OCI-LY7 (cell line): Measurements from ENCODE around the gene RHBDF1. TPM values are rescaled to one million over a fixed set of nuclear protein-coding genes. Genes with fewer than 3 reads are reported as not detected.
A peak's percentile ranks its signal among the peaks of the same experiment; 100 is the strongest.

Experiments used
- BruUV-seq: library from RNA; stranded (reverse); fragments of 400-500 nt; replicated peaks from 2 replicates; lab custom pipeline; 2021; lab: Mats Ljungman, UMichigan
- CTCF ChIA-PET: fragments of 300-600 bp; sonication (Branson Sonifier 250); formaldehyde crosslinking; loops from one replicate; lab custom pipeline; 2022; ENCODE audit warnings: antibody characterized with exemption; ENCODE audit not compliant: unreplicated experiment; lab: Charles Lee
- POLR2A ChIA-PET: fragments of 300-600 bp; sonication (Branson Sonifier 250); formaldehyde crosslinking; loops from one replicate; lab custom pipeline; 2022; ENCODE audit warnings: antibody characterized with exemption; lab: Charles Lee
- DNase-seq: peaks from one replicate; pipeline ENCODE4 v3.0.0-alpha.2; 2015; ENCODE audit warnings: low spot score
- H2AFZ ChIP-seq: fragments of 200-600 bp; sonication (generic), shearing (Covaris generic); 2 replicates; pipeline ENCODE4 v1.6.1; 2014; ENCODE audit warnings: mild to moderate bottlenecking, antibody characterized with exemption, low read length, moderate library complexity
- H3K27ac ChIP-seq: fragments of 200-600 bp; sonication (generic); 2 replicates; pipeline ENCODE4 v1.5.1; 2014; ENCODE audit warnings: mixed run types, low read depth, mild to moderate bottlenecking, moderate library complexity, low read length, inconsistent platforms; ENCODE audit not compliant: poor library complexity, severe bottlenecking
- H3K36me3 ChIP-seq: fragments of 200-600 bp; sonication (generic); 2 replicates; pipeline ENCODE4 v1.6.1; 2014; ENCODE audit warnings: mild to moderate bottlenecking, antibody characterized with exemption, low read length, moderate library complexity, mixed read lengths; ENCODE audit not compliant: insufficient read depth
- H3K4me1 ChIP-seq: fragments of 200-600 bp; sonication (generic); 2 replicates; pipeline ENCODE4 v1.5.1; 2014; ENCODE audit warnings: mild to moderate bottlenecking, low read length; ENCODE audit not compliant: insufficient read depth, poor library complexity, severe bottlenecking
- H3K4me2 ChIP-seq: fragments of 200-600 bp; sonication (generic); 2 replicates; pipeline ENCODE4 v1.6.1; 2014; ENCODE audit warnings: mild to moderate bottlenecking, low read length
- H3K4me3 ChIP-seq: fragments of 200-600 bp; sonication (generic); 2 replicates; pipeline ENCODE4 v1.5.1; 2014; ENCODE audit warnings: mild to moderate bottlenecking, low read depth, low read length; ENCODE audit not compliant: poor library complexity, severe bottlenecking
- H3K79me2 ChIP-seq: fragments of 200-600 bp; sonication (generic); 2 replicates; pipeline ENCODE4 v1.6.1; 2016; ENCODE audit warnings: low read depth, mild to moderate bottlenecking, low read length, moderate library complexity, mixed read lengths; ENCODE audit not compliant: insufficient read depth
- H3K9me2 ChIP-seq: fragments of 200-600 bp; sonication (generic); 2 replicates; pipeline ENCODE4 v1.6.1; 2016; ENCODE audit warnings: mild to moderate bottlenecking, low read length, mixed read lengths; ENCODE audit not compliant: insufficient read depth
- H3K9me3 ChIP-seq: fragments of 200-600 bp; sonication (generic); 2 replicates; pipeline ENCODE4 v1.6.1; 2014; ENCODE audit warnings: mild to moderate bottlenecking, mixed run types, low read length, mixed read lengths
- H4K20me1 ChIP-seq: fragments of 200-600 bp; sonication (generic); 2 replicates; pipeline ENCODE4 v1.6.1; 2014; ENCODE audit warnings: mild to moderate bottlenecking, antibody characterized with exemption, low read length, moderate library complexity, mixed read lengths; ENCODE audit not compliant: insufficient read depth
- CTCF ChIP-seq: fragments of 200-600 bp; sonication (generic); conservative IDR thresholded peaks from 2 replicates; pipeline ENCODE4 v1.5.1; 2014; ENCODE audit warnings: mild to moderate bottlenecking, antibody characterized with exemption, low read length, moderate library complexity, mixed read lengths
- EZH2phosphoT487 ChIP-seq: fragments of 200-600 bp; sonication (generic); IDR thresholded peaks from 2 replicates; pipeline ENCODE4 v1.6.1; 2018; ENCODE audit warnings: low read depth, borderline replicate concordance, mild to moderate bottlenecking, mixed run types, antibody characterized with exemption, low read length, moderate library complexity, mixed read lengths
- intact Hi-C: fragments of 100-400 bp; cut with micrococcal nuclease; formaldehyde crosslinking; loops from one replicate; pipeline ENCODE4 v1.10.0; 2022; ENCODE audit not compliant: unreplicated experiment
- total RNA-seq, 2 experiments: library from RNA; depleted of rRNA in 1 of 2; stranded (reverse); fragments of >200 nt in 1 of 2; shearing (Covaris generic) in 1 of 2; gene quantifications; 2 replicates each; pipeline ENCODE4 v1.2.3, GENCODE V29; 2014 to 2022

Gene RHBDF1
- total RNA-seq, 2 experiments from 2014 or later = 0.13 to 0.68 TPM

- no TSS peak for BruUV-seq
- Histone ChIP-seq H3K9me3 (no peaks in the 10 kb centered on the region), H3K4me3 (no peak overlapping the region), H3K27ac (no peak overlapping the region), H3K4me1 (peaks cover 20% of the 10 kb centered on the region), H3K9me2 (no peaks in the 10 kb centered on the region), H2AFZ (no peak overlapping the region), H3K4me2 (no peak overlapping the region), H4K20me1 (no peaks in the 10 kb centered on the region), H3K79me2 (no peaks in the 10 kb centered on the region), H3K36me3 (peaks cover 52% of the 10 kb centered on the region)
- ChIA-PET POLR2A (no interaction called here), CTCF (no interaction called here)
- intact Hi-C loops = no loop called here
- DNase-seq = no peak
- TF ChIP-seq CTCF (no peak), EZH2phosphoT487 (no peak)
These were observed 14.1 kb upstream of the RHBDF1 start for GRCh38 chr16:86483-86952.

GRCh38 chr16:85865-86264 lies 13.4 kb upstream of the RHBDF1 start:
- no peak for DNase-seq
- Histone ChIP-seq H2AFZ (no peak overlapping the region), H4K20me1 (no peaks in the 10 kb centered on the region), H3K4me3 (no peak overlapping the region), H3K79me2 (no peaks in the 10 kb centered on the region), H3K4me1 (peaks cover 20% of the 10 kb centered on the region), H3K9me3 (no peaks in the 10 kb centered on the region), H3K27ac (peak overlapping the region; percentile 75), H3K4me2 (no peak overlapping the region), H3K36me3 (peaks cover 52% of the 10 kb centered on the region), H3K9me2 (no peaks in the 10 kb centered on the region)
- TF ChIP-seq CTCF (no peak), EZH2phosphoT487 (no peak)
- intact Hi-C loops = no loop called here
- POLR2A ChIA-PET = no interaction called here
- TSS peak; percentile 87 for BruUV-seq
- CTCF ChIA-PET = interaction anchor here (1.2 kb wide), 1 partner anchor 11 kb away, joined by 4 read pairs; no protein-coding TSS in a partner anchor

- no TSS peak for BruUV-seq
- no peak overlapping the region for H2AFZ ChIP-seq
- no peak for DNase-seq
- ChIA-PET CTCF (interaction anchor here (1.2 kb wide), 1 partner anchor 11 kb away, joined by 4 read pairs; no protein-coding TSS in a partner anchor), POLR2A (no interaction called here)
- H3K9me3 ChIP-seq = no peaks in the 10 kb centered on the region
- H3K9me2 ChIP-seq = no peaks in the 10 kb centered on the region
- peaks cover 49% of the 10 kb centered on the region for H3K36me3 ChIP-seq
- H3K27ac ChIP-seq = peak overlapping the region; percentile 75
- no peak overlapping the region for H3K4me3 ChIP-seq
- no peaks in the 10 kb centered on the region for H3K79me2 ChIP-seq
- peaks cover 20% of the 10 kb centered on the region for H3K4me1 ChIP-seq
- peak overlapping the region; percentile 37 for H3K4me2 ChIP-seq
- TF ChIP-seq CTCF (no peak), EZH2phosphoT487 (no peak)
- intact Hi-C loops = no loop called here
- no peaks in the 10 kb centered on the region for H4K20me1 ChIP-seq
These were observed 13.0 kb upstream of the RHBDF1 start for GRCh38 chr16:85407-85782.
